NCI-H187 (cell line): ENCODE results near the gene CD79A.

Source experiments
- DNase-seq, 2 experiments: peaks; one replicate each; lab custom pipeline; 2025; lab: John Stamatoyannopoulos, UW

Gene CD79A

DNA sequence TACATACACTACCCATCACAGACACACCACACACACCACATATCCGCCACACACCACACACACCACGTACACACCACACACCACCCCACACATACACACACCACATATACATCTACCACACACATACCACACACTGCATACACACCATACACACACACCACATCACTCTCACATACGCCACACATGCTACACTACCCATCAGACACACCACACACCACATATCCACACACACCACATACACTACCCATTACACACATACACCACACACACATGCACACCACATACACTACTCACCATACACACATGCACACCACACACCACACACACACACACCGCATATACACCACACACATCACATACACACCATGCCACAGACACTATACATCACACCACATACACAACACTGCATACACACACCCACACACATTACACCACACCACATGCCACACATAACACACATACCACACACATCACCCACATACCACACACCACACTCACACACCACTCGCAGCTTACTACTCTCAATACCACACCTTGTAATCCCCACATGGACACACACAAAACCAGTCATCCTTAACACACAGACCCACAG, 41.7 kb downstream of the CD79A start:
- no peak for DNase-seq

DNA sequence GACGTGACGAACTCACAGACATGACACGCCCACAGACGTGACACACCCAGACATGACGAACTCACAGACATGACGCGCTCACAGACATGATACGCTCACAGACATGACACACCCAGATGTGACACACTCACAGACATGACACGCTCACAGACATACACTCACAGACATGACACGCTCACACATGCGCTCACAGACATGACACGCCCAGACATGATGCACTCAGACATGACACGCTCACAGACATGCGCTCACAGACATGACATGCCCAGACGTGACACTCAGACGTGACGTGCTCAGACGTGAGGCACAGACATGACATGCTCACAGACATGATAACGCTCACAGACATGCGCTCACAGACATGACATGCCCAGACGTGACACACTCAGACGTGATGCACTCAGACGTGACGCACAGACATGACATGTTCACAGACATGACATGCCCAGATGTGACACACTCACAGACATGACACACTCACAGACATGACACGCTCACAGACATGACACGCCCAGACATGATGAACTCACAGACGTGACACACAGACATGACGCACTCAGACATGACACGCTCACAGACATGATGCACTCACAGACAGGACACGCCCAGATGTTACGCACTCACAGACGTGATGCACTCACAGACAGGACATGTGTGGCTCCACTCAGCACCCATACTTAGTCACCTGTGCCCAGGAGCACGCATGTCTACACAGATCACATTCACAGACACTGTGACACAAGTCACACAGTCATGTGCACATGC, 43.1 kb downstream of the CD79A start:
- no peak for DNase-seq

DNA sequence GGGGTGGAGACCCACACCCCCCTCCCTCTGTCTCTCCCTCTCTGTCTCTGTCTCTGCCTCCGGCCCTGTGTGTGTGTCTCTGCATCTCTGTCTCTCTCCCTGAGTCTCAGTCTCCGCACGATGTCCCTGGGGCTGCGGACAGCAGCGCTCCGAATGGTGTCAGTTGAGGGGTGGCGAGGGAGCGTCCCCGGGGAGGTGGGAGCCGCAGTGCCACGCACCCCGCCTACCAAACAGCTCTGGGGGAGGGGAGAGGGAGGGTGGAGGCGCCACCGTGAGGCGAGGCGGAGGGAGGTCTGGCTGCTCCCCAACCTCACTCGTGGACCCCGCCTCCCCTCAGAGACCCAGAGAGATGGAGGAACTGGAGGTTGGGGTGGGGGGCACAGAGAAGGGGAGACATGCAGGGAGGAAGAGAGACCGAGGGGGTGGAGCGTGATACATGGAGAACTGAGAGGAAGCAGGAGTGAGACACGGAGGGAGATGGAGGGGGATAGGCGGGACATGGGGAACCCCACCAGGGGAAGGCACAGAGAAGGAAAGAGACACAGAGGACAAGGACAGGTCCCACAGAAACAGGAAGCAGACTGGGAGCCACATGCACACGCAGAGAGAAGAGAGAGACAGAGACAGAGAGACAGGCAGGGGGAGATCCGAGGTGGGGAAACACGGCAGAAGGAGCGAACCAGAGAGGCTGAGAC, 44.0 kb downstream of the CD79A start:
- DNase-seq = no peak

DNA sequence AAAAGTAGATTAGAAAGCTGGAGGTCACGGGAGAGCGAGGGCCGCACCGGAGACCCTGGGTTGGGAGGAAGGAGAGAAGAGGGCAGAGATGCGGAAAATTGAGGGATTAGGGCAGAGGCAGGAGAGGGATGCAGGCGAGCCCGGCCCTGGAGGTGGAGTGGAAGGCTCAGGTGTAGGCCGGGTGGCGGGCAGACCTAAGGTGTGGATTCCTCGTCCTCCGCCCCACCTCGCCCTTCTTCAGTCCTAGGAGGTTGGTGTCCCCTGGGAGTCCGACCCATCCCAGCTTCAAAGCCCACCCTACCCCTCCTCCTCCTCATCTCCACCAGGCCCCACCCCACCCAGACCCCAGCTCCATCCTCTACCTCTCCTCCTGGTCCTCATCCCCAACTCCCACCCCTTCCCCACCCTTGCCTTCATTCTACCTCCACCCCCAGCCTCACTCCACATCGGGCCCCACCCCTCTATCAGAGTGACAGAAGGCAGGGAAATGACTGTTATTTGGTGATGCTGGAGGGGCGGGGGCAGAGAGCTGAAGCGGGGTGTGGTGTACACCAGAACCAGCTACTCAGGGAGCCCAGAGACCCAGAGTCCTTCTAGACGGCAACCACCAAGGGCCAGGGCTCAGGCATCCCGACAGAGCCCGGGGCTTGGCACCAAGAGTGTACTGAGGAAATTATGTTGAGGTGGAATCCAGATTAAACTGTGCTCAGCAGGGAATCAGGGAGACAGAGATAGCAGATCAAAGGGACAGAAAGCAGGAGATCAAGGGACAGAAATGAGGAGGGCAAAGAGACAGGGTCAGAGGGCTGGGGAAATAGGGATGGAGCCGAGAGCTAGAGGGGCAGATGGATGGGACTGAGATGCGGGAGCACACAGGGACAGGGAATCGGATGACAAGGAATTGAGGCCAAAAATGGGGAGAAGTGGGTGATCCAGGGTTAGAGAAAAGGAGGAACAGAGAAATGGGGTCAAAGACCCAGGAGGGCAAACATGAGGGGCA, 44.8 kb downstream of the CD79A start:
- DNase-seq = no peak

DNA sequence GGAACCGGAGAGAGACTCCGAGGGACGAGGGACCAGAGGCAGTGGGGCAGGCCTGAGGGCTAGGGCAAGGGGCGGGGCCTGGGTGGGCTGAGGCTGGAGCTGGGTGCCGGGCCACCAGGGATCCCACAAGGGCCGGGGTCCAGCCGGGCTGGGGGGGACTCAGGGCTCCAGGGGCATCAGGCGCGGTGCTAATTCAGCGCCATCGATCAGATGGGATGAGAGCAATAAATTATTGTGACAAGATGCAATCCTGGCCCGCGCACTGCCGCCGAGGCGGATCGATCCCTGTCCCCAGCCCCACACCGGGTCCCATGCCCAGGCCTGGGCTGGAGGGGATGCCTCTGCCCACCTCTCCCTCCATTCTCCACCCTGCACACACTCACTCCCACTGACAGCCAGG, 45.5 kb downstream of the CD79A start:
- DNase-seq = no peak

DNA sequence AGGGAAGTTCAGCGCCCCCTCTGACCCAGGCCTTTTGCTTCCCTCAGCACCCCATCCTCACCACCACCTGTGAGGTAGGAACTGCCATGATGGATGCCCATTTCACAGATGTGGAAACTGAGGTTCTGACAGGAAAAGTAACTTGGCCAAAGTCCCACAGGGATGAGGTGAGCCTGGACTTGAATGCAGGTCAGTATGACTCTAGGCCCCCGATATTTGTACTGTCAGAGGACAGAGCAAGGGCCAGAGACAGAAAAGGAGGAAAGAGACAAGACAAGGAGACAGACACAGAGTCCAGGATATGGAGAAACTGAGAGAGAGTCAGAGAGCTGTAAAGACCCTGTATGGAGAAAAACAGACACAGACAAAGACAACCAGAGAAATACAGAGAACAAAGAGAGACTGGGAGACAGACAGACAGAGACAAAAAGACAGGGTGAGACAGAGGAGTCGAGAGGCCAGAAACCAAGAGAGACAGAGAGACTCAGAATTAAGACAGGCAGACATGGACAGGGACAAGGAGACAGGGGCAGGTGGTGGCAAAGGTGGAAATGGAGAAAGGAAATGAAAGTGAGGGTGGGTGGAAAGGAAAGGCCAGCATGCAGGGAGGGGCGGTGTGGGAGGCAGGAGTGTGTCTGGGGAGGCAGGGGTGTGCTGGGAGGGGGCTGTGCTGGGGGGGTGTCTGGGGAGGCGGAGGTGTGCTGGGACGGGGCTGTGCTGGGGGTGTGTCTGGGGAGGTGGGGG, 46.1 kb downstream of the CD79A start:
- no peak for DNase-seq

DNA sequence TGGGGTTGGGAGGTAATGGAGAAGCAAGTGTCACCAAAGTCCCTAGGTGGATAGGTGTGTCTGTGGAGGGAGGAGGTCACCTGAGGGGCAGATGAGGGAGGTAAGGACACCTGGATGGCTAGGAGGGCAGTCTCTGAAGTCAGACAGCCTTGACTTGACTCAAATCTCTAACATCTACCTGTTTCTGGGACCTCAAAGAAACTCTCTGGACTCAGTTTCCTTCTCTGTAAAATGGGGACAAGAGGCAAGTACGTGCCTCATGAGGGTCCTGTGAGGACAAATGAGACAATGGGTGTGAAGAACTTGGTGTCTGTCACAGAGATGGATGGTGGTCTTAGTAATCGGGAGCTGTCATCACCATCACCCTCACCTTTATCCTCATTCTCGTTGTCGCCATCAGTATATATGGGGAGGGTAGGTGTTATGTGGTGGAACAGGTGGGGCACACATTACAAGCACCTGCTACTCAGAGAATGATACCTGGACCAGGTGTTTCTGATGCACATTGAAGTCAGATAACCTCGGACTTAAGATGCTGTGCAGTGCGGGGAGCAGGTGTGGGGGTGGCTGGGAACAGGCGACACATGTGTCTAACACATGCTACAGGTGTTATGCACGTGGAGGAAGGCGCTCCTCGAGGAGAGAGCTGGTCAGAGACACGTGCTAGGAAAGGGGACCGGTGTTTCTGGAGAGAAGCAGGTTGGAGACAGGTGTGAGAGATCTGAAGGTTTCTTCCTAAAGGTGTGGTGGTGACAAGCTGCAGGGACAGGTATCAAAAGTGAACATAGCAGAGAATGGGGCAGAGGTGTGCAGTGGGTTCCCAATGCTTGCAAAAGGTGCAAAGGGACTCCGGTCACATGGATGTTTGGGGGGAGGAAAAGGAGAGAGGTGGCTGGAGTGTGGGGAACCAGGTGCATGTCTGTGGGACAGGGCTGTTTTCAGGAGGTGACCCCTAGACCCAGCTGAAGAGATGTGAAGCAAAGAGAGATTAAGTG, 47.4 kb downstream of the CD79A start:
- DNase-seq = no peak

DNA sequence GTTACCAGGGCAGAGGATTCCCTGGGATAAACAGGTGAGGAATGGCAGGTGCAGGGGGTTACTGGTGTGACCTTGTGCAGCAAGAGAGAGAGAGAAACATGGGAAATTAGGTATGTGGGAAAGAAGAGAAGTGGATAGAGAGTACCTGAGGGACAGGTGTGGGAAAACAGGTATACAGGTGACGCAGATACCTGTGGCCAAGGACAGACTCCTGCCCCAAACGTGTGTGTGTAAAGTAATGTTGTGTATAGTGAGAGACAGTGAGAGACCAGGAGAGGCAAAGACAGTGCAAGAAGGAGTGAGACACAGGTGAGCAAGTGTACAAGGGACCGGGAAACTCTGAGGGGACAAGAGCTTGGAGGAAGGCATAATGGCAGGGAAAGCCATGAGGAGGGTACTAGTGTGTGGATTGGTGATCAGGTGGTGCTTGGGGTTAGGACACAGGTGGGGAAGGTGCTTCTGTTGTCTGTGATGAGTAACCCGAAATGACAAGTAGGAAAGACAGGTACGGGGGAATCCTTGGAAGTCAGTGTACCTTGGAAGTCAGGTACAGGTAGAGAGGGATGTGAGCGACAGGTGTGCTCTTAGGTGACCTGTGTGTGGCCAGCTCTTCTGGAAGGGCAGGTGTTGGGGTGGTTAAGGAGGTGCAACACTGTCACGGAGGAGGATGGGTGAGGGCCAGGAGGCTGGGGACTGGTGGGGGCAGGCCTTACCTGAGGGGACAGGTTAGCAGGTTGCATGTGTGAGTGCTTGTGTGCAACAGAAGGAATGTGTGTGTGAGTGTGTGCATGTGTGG, 48.3 kb downstream of the CD79A start:
- no peak for DNase-seq

DNA sequence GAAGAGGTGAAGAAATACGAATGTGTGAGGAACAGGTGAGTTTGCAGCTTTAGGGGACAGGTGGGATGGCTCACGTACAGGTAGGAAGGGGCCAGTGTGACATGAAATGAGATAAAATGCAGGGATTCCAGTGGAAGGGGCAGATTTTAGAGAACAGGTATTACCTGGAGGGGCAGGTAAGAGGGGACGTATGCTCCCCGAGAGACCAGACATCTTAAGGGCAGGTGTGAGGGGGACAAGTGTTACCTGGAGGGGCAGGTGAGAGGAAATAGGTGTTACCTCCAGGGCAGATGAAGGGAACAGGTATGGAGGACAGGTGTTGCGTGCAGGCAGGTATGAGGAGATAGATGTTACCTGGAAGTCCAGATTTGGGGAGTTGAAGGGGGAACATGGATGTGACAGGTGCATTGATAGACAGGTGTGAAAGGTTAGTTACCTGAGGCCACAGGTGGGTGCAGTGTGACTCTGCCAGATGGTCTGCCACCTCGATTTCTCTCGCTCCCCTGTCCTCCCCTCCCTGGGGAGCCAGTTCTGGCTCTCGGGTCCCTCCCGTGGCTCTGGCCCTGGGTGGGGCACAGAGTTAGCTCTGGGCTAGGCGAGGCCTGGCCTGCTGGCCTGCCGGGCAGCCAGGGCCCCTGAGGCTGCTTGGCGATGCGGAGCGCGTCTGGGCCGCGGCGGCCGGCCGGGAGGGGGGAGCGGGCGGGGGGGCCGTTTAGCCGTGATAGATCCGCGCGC, 49.1 kb downstream of the CD79A start:
- no peak for DNase-seq

DNA sequence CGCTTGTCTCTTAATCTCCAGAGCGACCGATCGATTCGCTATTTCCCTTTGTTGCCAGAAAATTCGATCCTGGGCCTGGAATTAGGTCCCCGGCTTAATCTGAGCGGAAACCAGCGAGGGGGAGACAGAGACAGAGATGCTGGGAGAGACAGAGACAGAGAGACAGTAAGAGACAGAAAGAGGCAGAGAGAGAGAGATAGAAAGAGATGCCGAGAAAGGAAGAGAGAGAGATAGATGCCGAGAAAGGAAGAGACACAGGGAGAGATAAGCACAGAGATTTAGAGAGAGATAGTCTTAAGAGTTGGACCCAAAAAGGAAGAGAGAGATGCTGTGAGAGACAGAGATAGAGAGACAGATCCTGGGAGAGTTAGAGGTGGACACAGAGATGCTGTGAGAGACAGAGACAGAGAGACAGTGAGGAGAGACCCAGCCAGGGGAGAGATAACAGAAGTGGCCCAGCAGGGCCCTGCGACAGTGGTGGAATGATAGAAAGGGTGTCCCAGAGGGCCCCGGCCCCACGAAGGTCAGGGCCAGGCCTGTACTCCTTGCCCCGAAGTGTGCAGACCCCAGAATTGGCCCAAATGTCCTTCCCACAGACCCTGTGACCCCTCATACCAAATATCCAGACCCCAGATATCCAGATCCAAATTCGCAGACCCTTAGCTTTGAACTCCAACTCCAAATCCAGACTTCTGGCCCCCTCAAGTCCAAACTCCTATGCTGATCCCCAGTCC, 49.9 kb downstream of the CD79A start:
- DNase-seq = no peak

DNA sequence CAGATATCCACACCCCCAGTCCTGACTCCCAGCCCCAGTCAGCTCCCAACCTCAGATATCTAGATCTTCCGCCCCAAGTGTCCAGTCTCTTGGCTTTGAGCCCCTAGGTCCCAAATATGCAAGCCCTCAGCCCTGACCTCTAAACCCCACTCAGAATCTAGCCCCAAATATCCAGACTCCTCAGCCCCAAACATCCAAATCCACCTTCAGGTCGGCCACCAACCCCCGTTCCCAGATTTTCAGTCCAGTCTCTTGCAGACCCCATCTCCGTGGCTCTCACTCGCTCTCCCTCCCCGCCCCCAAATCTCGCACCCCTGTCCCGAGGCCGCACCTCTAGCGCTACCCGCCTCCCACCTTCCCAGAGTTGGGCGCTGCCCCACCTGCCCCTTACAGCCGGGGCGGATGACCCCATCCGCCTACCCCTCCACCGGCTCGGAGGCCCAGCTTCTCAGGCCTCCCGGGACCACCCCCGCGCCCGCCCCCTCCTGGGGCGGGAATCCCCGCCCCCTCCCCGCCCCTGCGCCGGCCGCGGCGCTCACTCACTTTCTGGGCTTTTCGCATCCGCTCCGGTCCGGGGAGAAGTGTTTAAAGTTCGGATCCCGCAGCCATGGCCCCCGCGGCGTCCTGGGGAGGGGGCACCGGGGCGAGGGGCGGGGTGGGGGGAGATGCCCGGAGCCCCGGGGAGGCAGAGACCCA, 50.6 kb downstream of the CD79A start:
- no peak for DNase-seq

DNA sequence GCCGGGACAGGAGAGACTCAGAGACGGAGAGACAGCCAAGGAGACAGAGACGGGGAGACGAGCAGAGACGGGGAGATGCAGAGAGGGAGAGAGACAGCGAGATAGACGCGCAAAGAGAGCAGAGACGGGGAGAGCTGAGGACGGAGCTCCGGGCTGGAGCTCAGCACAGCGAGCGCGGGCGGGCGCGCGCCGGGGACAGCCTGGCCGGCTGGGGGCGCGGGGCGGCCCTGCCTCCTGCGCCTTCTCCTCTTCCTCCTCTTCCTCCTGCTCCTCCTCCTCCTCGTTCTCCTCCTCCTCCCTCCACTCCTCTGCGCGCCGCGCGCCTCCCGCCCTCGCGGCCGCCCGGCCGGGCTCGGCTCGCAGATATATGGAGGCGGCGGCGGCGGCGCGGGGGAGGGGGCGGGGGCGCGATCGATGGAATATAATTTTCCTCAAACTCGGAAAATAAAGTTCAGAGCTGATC, 51.2 kb downstream of the CD79A start, which contains the start of gene ERFL:
Gene ERFL, minus strand, starts transcription at position 229 of the 463 bp plus-strand sequence. CDS start 15,530 bp downstream, outside the sequence.
- no peak for DNase-seq

DNA sequence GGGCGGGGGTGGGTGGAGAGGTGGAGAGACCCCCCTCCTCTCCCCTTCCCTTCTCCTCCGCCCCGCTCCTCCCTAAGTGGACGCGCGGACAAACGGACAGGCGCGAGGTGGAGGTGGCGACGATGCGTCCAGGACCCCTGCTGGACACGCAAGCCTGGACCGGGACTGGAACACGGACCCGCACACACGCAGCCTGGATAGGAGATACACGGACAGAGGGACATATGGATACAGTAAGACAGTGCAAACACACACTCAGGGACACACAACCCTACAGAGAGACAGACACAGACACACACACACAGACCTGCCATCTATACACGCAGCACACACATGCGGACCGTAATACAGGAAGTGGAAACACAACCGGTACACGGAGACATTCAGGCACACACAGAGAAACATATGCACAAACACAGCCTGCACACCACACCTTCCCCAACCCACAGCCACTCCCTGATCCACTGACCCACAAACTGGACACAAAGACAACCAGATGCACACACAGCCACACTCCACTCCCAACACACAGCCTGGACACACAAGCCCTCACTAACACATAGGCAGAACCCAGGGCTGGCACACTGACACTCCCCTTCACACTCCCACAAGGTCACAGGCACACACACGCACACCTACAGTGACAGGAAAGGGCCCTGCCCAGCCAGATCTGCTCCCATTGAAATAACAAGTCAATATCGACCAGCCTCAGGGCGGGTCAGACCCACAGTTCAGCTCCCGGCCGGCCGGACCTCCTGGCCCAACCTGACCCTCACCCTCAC, 51.9 kb downstream of the CD79A start:
- no peak for DNase-seq

DNA sequence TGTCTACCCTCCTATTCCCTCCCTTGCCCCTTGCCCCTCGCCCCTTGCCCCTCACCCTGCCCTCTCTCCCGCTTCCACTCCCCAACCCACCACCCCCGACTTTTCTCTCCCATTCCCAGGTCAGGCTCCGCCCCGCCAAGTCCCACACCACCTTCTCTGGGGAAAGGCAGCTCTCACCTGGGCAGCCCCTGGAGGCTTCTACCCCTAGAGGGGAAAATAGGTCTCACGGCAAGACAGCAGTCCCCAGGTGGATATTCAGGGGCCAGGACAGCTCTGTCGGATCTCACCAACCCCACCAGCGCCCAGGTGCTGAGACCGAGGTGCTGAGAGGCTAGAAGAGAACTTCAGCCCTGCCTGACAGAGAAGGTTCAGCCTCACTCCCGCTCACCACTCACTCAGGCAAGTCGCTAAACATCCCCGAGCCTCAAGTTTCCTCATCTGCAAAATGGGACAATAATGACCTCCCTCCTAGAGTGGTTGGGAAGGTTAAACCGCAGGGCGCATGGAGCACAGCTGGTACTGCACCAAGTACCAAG, 52.5 kb downstream of the CD79A start:
- DNase-seq = no peak

DNA sequence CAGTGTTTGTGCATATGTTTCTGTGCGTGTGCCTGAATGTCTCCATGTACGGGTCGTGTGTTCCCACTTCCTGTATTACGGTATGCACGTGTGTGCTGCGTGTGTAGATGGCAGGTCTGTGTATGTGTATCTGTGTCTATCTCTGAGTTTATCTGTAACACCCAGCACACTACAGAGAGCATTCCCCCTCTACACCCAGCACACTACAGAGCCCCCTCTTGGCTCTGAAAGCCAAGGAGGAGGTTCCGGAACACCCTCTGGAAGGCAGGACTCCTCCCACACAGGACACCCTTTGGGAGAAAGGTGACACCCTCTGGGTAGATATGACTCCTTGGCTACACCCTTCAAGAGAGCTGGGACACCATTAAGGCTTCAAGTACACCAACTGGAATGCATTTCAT, 53.2 kb downstream of the CD79A start:
- no peak for DNase-seq
